ENCODE measurements around the gene RAB6B.
"Not testable (repeated sequence)": the region's sequence is repeated elsewhere in the genome, so short reads cannot be mapped to it uniquely, and the experiment has no call there.

The RAB6B gene

GRCh38 chr3:133812872-133813271 lies 82.8 kb downstream of the RAB6B start:
- DNase-seq (ENCODE audit: low read depth in 2 of 2): no peak

GRCh38 chr3:133805702-133806475 lies 89.8 kb downstream of the RAB6B start, which contains the start of gene SRPRB:
TSS of gene SRPRB (plus strand) at chr3:133805815. CDS start at chr3:133805849, 34 bp downstream.
- DNase-seq (ENCODE audit: low read depth in 2 of 2): peak; percentile 91 to 96

- no peak for DNase-seq (ENCODE audit: low read depth in 2 of 2)
These were observed 90.3 kb downstream of the RAB6B start for GRCh38 chr3:133805384-133805701.

GRCh38 chr3:133804896-133805295 lies 90.8 kb downstream of the RAB6B start:
- DNase-seq (ENCODE audit: low read depth in 2 of 2): no peak

- no peak for DNase-seq (ENCODE audit: low read depth in 2 of 2)
These were observed 92.2 kb downstream of the RAB6B start for GRCh38 chr3:133803469-133803868.

- no peak for DNase-seq (ENCODE audit: low read depth in 2 of 2)
These were observed 95.7 kb downstream of the RAB6B start for GRCh38 chr3:133799794-133800585.

- DNase-seq (ENCODE audit: low read depth in 2 of 2): no peak
These were observed 98.1 kb downstream of the RAB6B start for GRCh38 chr3:133797396-133798105.

GRCh38 chr3:133792171-133792763 lies 103.4 kb downstream of the RAB6B start:
- DNase-seq (ENCODE audit: low read depth in 2 of 2): no peak

- no peak for DNase-seq (ENCODE audit: low read depth in 2 of 2)
These were observed 107.7 kb downstream of the RAB6B start for GRCh38 chr3:133788024-133788423.

- DNase-seq (ENCODE audit: low read depth in 2 of 2): no peak
These were observed 111.9 kb downstream of the RAB6B start for GRCh38 chr3:133783762-133784161.

GRCh38 chr3:133782454-133782853 lies 113.2 kb downstream of the RAB6B start:
- no peak for DNase-seq (ENCODE audit: low read depth in 2 of 2)

- DNase-seq (ENCODE audit: low read depth in 2 of 2): no peak
These were observed 114.1 kb downstream of the RAB6B start for GRCh38 chr3:133781570-133781969.

GRCh38 chr3:133780756-133781155 lies 114.9 kb downstream of the RAB6B start:
- not testable (repeated sequence) for DNase-seq (ENCODE audit: low read depth in 2 of 2)

GRCh38 chr3:133779626-133780203 lies 116.0 kb downstream of the RAB6B start:
- DNase-seq (ENCODE audit: low read depth in 2 of 2): no peak

- DNase-seq (ENCODE audit: low read depth in 2 of 2): no peak
These were observed 117.7 kb downstream of the RAB6B start for GRCh38 chr3:133777807-133778568.

- no peak for DNase-seq (ENCODE audit: low read depth in 2 of 2)
These were observed 118.8 kb downstream of the RAB6B start for GRCh38 chr3:133776794-133777438.

GRCh38 chr3:133775835-133776234 lies 119.8 kb downstream of the RAB6B start:
- no peak for DNase-seq (ENCODE audit: low read depth in 2 of 2)

GRCh38 chr3:133775309-133775708 lies 120.4 kb downstream of the RAB6B start:
- no peak for DNase-seq (ENCODE audit: low read depth in 2 of 2)
